CD4-positive, alpha-beta T cell treated with Interleukin-21 for 1 hour (primary cell): ENCODE results near the gene MYO3B.

Experiments
- DNase-seq: peaks from one replicate; pipeline ENCODE4 v3.0.0-alpha.2; 2020

The MYO3B gene

GRCh38 chr2:170237572-170238120, 59.7 kb downstream of the MYO3B start:
- no peak for DNase-seq

- DNase-seq: no peak
Observed at GRCh38 chr2:170238776-170239175, 60.8 kb downstream of the MYO3B start.

- DNase-seq: no peak
Observed at GRCh38 chr2:170240629-170241028, 62.7 kb downstream of the MYO3B start.

- no peak for DNase-seq
Observed at GRCh38 chr2:170241756-170242155, 63.8 kb downstream of the MYO3B start.

GRCh38 chr2:170243118-170243837, 65.3 kb downstream of the MYO3B start:
- no peak for DNase-seq

GRCh38 chr2:170243898-170244297, 66.0 kb downstream of the MYO3B start:
- DNase-seq: no peak

- no peak for DNase-seq
Observed at GRCh38 chr2:170244555-170244954, 66.6 kb downstream of the MYO3B start.

GRCh38 chr2:170245312-170245711, 67.4 kb downstream of the MYO3B start:
- no peak for DNase-seq

- no peak for DNase-seq
Observed at GRCh38 chr2:170247333-170247732, 69.4 kb downstream of the MYO3B start.

GRCh38 chr2:170247882-170248393, 70.0 kb downstream of the MYO3B start:
- DNase-seq: no peak

- DNase-seq: no peak
Observed at GRCh38 chr2:170248574-170249393, 70.8 kb downstream of the MYO3B start.

GRCh38 chr2:170249761-170250160, 71.8 kb downstream of the MYO3B start:
- no peak for DNase-seq

GRCh38 chr2:170250584-170250983, 72.6 kb downstream of the MYO3B start:
- DNase-seq: no peak

GRCh38 chr2:170252414-170252813, 74.5 kb downstream of the MYO3B start:
- no peak for DNase-seq

GRCh38 chr2:170253721-170254230, 75.8 kb downstream of the MYO3B start:
- no peak for DNase-seq

GRCh38 chr2:170254293-170254732, 76.4 kb downstream of the MYO3B start:
- DNase-seq: no peak

GRCh38 chr2:170255137-170255536, 77.2 kb downstream of the MYO3B start:
- no peak for DNase-seq

- DNase-seq: no peak
Observed at GRCh38 chr2:170255971-170256370, 78.0 kb downstream of the MYO3B start.

GRCh38 chr2:170258382-170258781, 80.4 kb downstream of the MYO3B start:
- DNase-seq: no peak

- no peak for DNase-seq
Observed at GRCh38 chr2:170260188-170260587, 82.2 kb downstream of the MYO3B start.

GRCh38 chr2:170261566-170261965, 83.6 kb downstream of the MYO3B start:
- no peak for DNase-seq

GRCh38 chr2:170262343-170262742, 84.4 kb downstream of the MYO3B start:
- DNase-seq: no peak

- no peak for DNase-seq
Observed at GRCh38 chr2:170262806-170263205, 84.9 kb downstream of the MYO3B start.
